ENCODE results near the gene PRLR.
"Not testable (repeated sequence)": the region's sequence is repeated elsewhere in the genome, so short reads cannot be mapped to it uniquely, and the experiment has no call there.

PRLR gene

GRCh38 chr5:35035929-35036328 is 194.4 kb downstream of the PRLR start:
- not testable (repeated sequence) for DNase-seq (ENCODE audit: low spot score)

DNA sequence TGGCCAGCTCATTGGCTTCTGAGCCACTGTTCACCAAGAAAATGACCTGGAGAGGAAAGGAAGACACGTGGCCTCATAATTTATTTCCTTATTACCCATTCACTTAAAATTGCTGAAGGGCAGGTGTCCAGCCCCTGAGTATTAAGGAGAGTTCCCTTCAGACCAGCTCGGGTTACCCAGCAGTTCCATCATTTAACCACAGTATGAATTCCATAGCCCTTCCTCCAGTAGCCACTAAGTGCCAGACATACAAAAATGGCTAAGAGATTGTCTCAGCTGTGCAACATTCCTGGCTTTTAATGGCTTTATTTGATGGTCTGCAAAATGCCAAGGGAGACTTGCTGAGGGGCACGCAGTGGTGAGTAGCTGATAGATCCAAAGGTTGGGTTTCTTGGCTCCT is 195.0 kb downstream of the PRLR start:
- no peak for DNase-seq (ENCODE audit: low spot score)

DNA sequence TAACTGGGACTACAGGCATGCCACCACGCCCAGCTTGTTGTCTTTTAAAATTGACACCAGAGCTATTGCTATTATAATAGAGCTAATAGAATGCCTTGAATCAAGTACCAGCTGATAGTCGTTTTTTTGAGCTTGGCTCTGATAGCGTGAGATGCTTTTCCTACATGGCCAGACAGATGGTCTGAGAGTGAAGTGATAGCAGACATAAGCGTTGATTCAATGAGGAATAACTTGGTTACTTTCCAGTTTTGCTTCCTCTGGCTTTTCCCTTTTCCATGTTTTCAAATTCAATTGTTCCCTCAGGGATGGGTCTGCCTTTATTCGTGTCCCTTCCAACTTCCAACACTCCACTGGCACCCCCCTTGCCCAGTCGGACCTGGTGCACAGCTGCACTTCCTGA is 197.9 kb downstream of the PRLR start:
- no peak for DNase-seq (ENCODE audit: low spot score)

DNA sequence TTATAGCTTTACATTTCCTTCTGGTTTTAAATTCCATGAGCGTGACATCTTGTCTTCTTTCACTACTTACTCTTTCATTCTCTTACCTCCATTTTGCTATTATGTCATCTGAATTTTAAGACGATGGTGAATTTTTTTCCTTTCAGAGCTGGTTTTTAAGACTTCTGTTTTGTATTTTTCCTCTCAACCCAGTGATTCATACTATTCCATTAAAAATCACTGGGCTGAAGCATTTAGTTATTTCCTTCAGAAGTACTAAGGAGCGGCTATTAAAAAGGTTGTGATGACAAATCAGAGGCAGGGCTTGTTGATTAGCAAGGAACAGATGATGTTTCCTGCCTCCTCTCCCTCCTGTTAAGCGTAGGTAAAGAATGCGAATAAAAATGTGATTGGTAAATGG is 199.0 kb downstream of the PRLR start:
- no peak for DNase-seq (ENCODE audit: low spot score)

- no peak for DNase-seq (ENCODE audit: low spot score)
Measured at GRCh38 chr5:35030426-35031100, 199.7 kb downstream of the PRLR start.

- no peak for DNase-seq (ENCODE audit: low spot score)
Measured at GRCh38 chr5:35029333-35029732, 201.0 kb downstream of the PRLR start.

- no peak for DNase-seq (ENCODE audit: low spot score)
Measured at GRCh38 chr5:35026941-35027340, 203.3 kb downstream of the PRLR start.

DNA sequence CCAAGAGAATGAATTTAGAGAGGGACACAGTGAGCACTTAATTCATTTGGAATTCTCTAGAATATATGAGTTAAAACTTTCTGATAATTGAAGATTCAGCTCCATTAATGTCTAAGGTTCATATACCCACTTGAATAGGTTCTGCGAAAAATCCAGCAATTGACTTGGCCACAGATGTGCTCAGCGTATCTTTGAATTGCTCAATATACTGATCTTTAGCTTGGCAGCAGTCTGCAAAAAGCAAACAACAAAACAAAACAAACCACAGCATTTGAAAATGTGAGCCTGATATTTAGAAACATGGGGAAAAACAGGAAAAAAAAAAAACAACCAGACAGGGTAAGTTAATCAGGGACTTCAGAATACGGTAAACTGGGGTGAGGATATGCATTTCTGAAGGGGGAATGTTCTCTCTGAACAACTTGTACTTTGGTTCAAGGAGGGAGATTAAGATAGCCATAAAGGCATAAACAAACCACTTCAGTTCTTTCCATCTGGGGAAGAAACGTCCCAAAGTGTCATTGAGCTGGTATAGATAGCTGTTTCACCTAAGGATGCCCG is 203.9 kb downstream of the PRLR start:
- DNase-seq (ENCODE audit: low spot score), result no peak

DNA sequence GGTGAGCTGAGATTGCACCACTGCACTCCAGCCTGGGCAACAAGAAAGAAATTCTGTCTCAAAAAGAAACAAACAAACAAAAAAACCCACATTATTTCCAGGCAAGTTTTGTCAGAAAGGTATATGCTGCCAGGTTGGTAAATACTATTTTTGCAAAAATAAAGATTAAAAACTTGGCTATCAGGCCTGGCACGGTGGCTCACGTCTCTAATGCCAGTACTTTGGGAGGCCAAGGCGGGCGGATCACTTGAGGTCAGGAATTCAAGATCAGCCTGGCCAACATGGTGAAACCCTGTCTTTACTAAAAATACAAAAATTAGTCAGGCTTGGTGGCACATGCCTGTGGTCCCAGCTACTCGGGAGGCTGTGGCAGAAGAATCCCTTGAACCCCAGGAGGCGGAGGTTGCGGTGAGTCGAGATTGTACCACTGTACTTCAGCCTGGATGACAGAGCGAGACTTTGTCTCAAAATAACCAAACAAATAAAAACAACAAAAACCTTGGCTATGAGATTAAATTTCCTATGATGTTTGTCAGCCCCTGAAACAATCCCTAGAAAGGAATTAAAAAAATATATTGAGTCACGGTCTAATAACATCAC is 205.3 kb downstream of the PRLR start:
- DNase-seq (ENCODE audit: low spot score), result no peak

- no peak for DNase-seq (ENCODE audit: low spot score)
Measured at GRCh38 chr5:35023391-35024178, 206.7 kb downstream of the PRLR start.

- DNase-seq (ENCODE audit: low spot score), result no peak
Measured at GRCh38 chr5:35016174-35017051, 213.9 kb downstream of the PRLR start.

GRCh38 chr5:35015063-35015462 is 215.2 kb downstream of the PRLR start:
- no peak for DNase-seq (ENCODE audit: low spot score)

- no peak for DNase-seq (ENCODE audit: low spot score)
Measured at GRCh38 chr5:35012796-35013195, 217.5 kb downstream of the PRLR start.

DNA sequence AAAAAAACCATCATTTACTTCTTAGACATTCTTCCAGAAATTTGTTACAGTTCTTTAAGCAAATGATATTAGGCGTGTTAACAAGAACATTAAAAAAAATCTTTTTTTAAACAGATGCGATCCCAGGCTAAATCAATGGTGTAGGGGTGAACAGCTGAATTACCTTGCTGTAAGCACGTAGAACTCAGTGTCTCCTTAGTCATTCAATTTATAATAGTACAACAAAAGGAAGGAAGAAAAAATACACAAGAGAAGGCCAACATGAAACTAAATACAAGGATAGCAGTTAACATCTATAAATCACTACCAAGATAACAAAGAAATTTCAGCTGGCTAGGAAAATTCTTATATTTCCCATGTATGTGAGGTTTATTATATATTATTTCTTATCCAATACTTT is 217.9 kb downstream of the PRLR start:
- no peak for DNase-seq (ENCODE audit: low spot score)

GRCh38 chr5:35010676-35011075 is 219.6 kb downstream of the PRLR start:
- DNase-seq (ENCODE audit: low spot score), result no peak

GRCh38 chr5:35009657-35010056 is 220.6 kb downstream of the PRLR start:
- DNase-seq (ENCODE audit: low spot score), result no peak

GRCh38 chr5:35009019-35009418 is 221.3 kb downstream of the PRLR start:
- DNase-seq (ENCODE audit: low spot score), result no peak

DNA sequence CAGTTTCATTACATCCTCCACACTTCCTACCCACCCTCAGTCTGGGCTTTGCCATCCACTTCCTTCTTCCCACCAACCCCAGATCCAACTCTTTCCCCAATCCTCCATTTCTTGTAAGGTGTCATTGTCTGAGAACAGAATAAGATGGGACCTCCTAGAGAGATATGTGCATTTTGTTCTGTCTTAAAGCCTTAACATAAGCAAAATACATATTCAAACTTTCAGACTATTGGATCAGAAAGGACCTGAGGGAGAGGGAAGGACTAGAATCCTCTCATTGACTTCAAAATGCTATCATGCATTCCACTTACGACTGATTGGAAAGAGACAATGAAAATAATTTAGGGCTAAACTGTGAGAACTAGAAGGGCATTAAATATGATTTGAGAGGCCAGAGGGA is 225.5 kb downstream of the PRLR start:
- DNase-seq (ENCODE audit: low spot score), result no peak

DNA sequence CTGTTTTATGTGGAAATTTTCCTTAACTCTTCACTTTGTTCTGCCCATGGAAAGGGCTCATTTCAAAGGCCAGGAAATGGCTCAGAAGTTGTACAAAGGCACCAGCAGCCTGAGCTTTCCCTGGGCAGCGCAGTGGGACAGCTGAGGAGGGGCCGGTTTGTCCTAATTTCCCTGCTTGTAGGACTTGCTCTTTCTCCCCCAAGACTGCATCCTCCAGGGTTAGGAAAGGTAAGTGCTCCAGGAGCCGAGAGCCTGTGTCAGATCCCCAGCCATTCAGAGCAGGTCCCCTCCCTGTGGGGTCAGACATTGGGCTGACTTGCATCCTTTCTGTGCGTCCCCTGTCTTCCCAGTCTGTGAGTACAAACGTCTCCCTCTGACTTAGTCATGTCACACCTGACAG is 226.1 kb downstream of the PRLR start:
- DNase-seq (ENCODE audit: low spot score), result no peak

DNA sequence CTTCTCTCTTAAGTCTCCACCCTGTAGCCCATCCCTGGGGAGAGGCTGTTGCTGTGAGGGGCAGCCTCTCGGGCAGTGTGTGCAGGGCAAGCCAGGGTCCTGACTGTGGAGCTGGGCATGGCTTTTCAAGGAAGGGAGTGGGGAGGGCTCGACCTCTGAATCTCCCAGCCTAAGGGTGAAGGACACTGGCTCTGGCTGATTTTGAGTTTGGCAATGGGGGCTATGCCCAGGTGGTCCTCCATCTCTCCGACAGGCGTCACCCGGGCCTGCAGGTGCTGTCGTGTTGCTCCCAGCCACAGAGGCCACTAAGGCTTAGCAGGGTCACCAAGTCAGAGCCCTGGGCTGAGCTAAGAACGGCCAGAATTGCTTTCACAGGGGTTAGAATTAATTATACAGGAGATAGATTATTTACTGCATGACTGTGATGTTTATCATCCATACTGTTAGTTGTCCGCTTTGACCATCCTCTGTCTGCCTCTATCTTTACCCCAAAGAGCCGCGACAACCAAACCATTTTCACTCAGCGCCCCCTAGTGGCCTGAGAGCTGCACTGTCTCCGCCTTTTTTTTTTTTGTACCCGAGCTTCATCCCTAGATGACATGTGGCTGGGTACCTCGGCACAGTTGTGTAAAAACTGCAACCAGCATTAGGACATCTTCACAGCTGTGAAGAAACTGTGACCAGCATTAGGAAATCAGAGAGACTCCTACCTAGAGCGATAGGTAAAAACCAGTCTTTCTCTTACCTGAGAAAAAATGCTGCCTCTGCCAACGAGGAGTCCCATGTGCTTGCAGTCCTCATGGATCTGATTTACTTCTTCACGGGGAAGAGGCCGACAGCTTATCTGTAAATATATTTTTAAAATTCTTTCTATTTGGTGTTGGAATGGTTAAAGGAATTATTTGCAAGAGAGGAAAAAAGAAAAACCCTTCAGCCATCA is 227.0 kb downstream of the PRLR start:
- DNase-seq (ENCODE audit: low spot score), result peak; percentile 68

DNA sequence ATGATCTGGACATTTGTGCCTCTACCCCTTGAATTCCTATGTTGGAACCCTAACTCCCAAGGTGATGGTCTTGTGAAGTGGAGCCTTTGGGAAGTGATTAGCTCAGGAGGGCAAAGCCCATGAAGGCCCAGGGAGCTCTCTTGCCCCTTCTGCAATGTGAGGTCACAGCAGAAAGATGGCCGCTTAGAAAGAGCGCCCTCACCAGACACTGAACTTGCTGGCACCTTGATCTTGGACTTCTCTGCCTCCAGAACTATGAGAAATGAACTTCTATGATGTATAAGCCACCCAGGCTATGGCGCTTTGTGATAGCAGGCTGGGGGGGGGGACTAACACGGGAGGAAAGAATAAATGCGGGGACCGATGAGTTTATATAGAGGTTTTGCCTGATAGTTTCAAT is 227.8 kb downstream of the PRLR start:
- no peak for DNase-seq (ENCODE audit: low spot score)

All from LoVo (cell line).